HEK293 (cell line): ENCODE measurements around the gene DNMT1.

Experiments
- BCL11B ChIP-seq: fragments of 450-650 bp; formaldehyde crosslinking; IDR thresholded peaks from 2 replicates; pipeline ENCODE4 v1.5.1; 2016; ENCODE audit warnings: low read depth, missing biosample characterization, missing genetic modification characterization
- GLI4 ChIP-seq: fragments of 450-650 bp; formaldehyde crosslinking; IDR thresholded peaks from 2 replicates; pipeline ENCODE4 v1.5.1; 2016; ENCODE audit warnings: missing biosample characterization, missing genetic modification characterization
- HOXA7 ChIP-seq: sonication (generic); formaldehyde crosslinking; IDR thresholded peaks from 2 replicates; pipeline ENCODE4 v1.8.1; 2022; ENCODE audit warnings: missing genetic modification reagents, borderline replicate concordance
- KLF10 ChIP-seq: fragments of 450-650 bp; IDR thresholded peaks from 2 replicates; pipeline ENCODE4 v1.5.1; 2018; ENCODE audit warnings: missing biosample characterization, mild to moderate bottlenecking, missing genetic modification characterization
- KLF16 ChIP-seq: fragments of 450-650 bp; formaldehyde crosslinking; IDR thresholded peaks from 2 replicates; pipeline ENCODE4 v1.5.1; 2017; ENCODE audit warnings: missing biosample characterization, missing genetic modification characterization
- KLF7 ChIP-seq: fragments of 450-650 bp; formaldehyde crosslinking; IDR thresholded peaks from 2 replicates; pipeline ENCODE4 v1.5.1; 2016; ENCODE audit warnings: missing biosample characterization, missing genetic modification characterization, borderline replicate concordance
- MZF1 ChIP-seq: fragments of 450-650 bp; formaldehyde crosslinking; IDR thresholded peaks from 2 replicates; pipeline ENCODE4 v1.5.1; 2017; ENCODE audit warnings: missing biosample characterization, missing genetic modification characterization, borderline replicate concordance
- TCF7L2 ChIP-seq: IDR thresholded peaks from 2 replicates; pipeline ENCODE4 v1.6.1; 2011; ENCODE audit warnings: low read depth, mild to moderate bottlenecking, inconsistent platforms, low read length, moderate library complexity, borderline replicate concordance
- WT1 ChIP-seq: fragments of 450-650 bp; formaldehyde crosslinking; IDR thresholded peaks from 2 replicates; pipeline ENCODE4 v1.5.1; 2016; ENCODE audit warnings: missing biosample characterization, missing genetic modification characterization
- ZBTB10 ChIP-seq: fragments of 450-650 bp; formaldehyde crosslinking; IDR thresholded peaks from 2 replicates; pipeline ENCODE4 v1.5.1; 2016; ENCODE audit warnings: missing biosample characterization, missing genetic modification characterization
- ZFHX2 ChIP-seq: fragments of 450-650 bp; formaldehyde crosslinking; conservative IDR thresholded peaks from 2 replicates; pipeline ENCODE4 v1.5.1; 2016; ENCODE audit warnings: missing biosample characterization, missing genetic modification characterization
- ZFP3 ChIP-seq: fragments of 450-650 bp; formaldehyde crosslinking; IDR thresholded peaks from 2 replicates; pipeline ENCODE4 v1.5.1; 2016; ENCODE audit warnings: low read depth, missing biosample characterization, missing genetic modification characterization
- ZFP37 ChIP-seq: fragments of 450-650 bp; formaldehyde crosslinking; IDR thresholded peaks from 2 replicates; pipeline ENCODE4 v1.5.1; 2016; ENCODE audit warnings: missing biosample characterization, missing genetic modification characterization
- ZNF112 ChIP-seq: fragments of 450-650 bp; formaldehyde crosslinking; IDR thresholded peaks from 2 replicates; pipeline ENCODE4 v1.5.0; 2017; ENCODE audit warnings: missing biosample characterization, missing genetic modification characterization
- ZNF114 ChIP-seq: fragments of 450-650 bp; formaldehyde crosslinking; IDR thresholded peaks from 2 replicates; pipeline ENCODE4 v1.5.0; 2017; ENCODE audit warnings: missing biosample characterization, missing genetic modification characterization
- ZNF138 ChIP-seq: fragments of 450-650 bp; formaldehyde crosslinking; IDR thresholded peaks from 2 replicates; pipeline ENCODE4 v1.5.1; 2016; ENCODE audit warnings: missing biosample characterization, missing genetic modification characterization, borderline replicate concordance
- ZNF148 ChIP-seq: fragments of 450-650 bp; formaldehyde crosslinking; IDR thresholded peaks from 2 replicates; pipeline ENCODE4 v1.5.0; 2017; ENCODE audit warnings: missing biosample characterization, missing genetic modification characterization, borderline replicate concordance
- ZNF211 ChIP-seq: fragments of 450-650 bp; formaldehyde crosslinking; IDR thresholded peaks from 2 replicates; pipeline ENCODE4 v1.5.1; 2016; ENCODE audit warnings: low read depth, missing biosample characterization, missing genetic modification characterization
- ZNF223 ChIP-seq: fragments of 450-650 bp; formaldehyde crosslinking; IDR thresholded peaks from 2 replicates; pipeline ENCODE4 v1.5.1; 2016; ENCODE audit warnings: missing biosample characterization, missing genetic modification characterization
- ZNF23 ChIP-seq: fragments of 450-650 bp; formaldehyde crosslinking; IDR thresholded peaks from 2 replicates; pipeline ENCODE4 v1.5.1; 2016; ENCODE audit warnings: missing biosample characterization, missing genetic modification characterization, borderline replicate concordance
- ZNF239 ChIP-seq: fragments of 450-650 bp; formaldehyde crosslinking; IDR thresholded peaks from 2 replicates; pipeline ENCODE4 v1.5.1; 2016; ENCODE audit warnings: missing biosample characterization, missing genetic modification characterization
- ZNF274 ChIP-seq, 2 experiments: fragments of 200-500 bp in 1 of 2; fragments of 450-650 bp in 1 of 2; sonication (Bioruptor generic) in 1 of 2; formaldehyde crosslinking in 1 of 2; IDR thresholded peaks; 2 replicates each; pipeline versions ENCODE4 v1.5.1 to v1.6.1; 2014 to 2016; ENCODE audit warnings: borderline replicate concordance in 1 of 2, inconsistent platforms in 1 of 2, low read length in 1 of 2, missing biosample characterization in 1 of 2, missing genetic modification characterization in 1 of 2
- ZNF341 ChIP-seq: fragments of 450-650 bp; formaldehyde crosslinking; IDR thresholded peaks from 2 replicates; pipeline ENCODE4; 2016; ENCODE audit warnings: low read depth, missing biosample characterization, missing genetic modification characterization
- ZNF394 ChIP-seq: fragments of 450-650 bp; formaldehyde crosslinking; IDR thresholded peaks from 2 replicates; pipeline ENCODE4 v1.5.1; 2016; ENCODE audit warnings: missing biosample characterization, missing genetic modification characterization, mild to moderate bottlenecking, moderate library complexity, borderline replicate concordance
- ZNF513 ChIP-seq: fragments of 450-650 bp; IDR thresholded peaks from 2 replicates; pipeline ENCODE4 v1.5.1; 2018; ENCODE audit warnings: missing biosample characterization, missing genetic modification characterization
- ZNF544 ChIP-seq: fragments of 450-650 bp; formaldehyde crosslinking; IDR thresholded peaks from 2 replicates; pipeline ENCODE4 v1.5.0; 2017; ENCODE audit warnings: missing biosample characterization, missing genetic modification characterization
- ZNF629 ChIP-seq: fragments of 450-650 bp; formaldehyde crosslinking; IDR thresholded peaks from 2 replicates; pipeline ENCODE4 v1.5.1; 2017; ENCODE audit warnings: missing biosample characterization, missing genetic modification characterization
- ZNF777 ChIP-seq: fragments of 450-650 bp; formaldehyde crosslinking; IDR thresholded peaks from 2 replicates; pipeline ENCODE4 v1.5.1; 2017; ENCODE audit warnings: missing biosample characterization, missing genetic modification characterization, borderline replicate concordance
- ZNF791 ChIP-seq: fragments of 450-650 bp; formaldehyde crosslinking; IDR thresholded peaks from 2 replicates; pipeline ENCODE4 v1.5.1; 2016; ENCODE audit warnings: missing biosample characterization, missing genetic modification characterization
- TF ChIP-seq, protein P1 (sequence below): fragments of 450-650 bp; formaldehyde crosslinking; IDR thresholded peaks from 2 replicates; pipeline ENCODE4 v1.5.1; 2016; ENCODE audit warnings: missing biosample characterization, missing genetic modification characterization, borderline replicate concordance

DNMT1 gene

GRCh38 chr19:10112895-10113591 is 81.7 kb downstream of the DNMT1 start (continued):
- TF ChIP-seq GLI4 (tag by site-specific recombination) (0 out of 2 replicates have a peak, but pooled peaks have one; percentile 44), KLF10 (tag by site-specific recombination) (no peak), ZNF211 (tag by site-specific recombination) (no peak), ZNF274 (IDR thresholded peaks at IDR 0.05; ENCODE audit: low read length) (no peak), ZNF274 (tag by site-specific recombination; IDR thresholded peaks at IDR 0.05; ENCODE audit: borderline replicate concordance) (no peak), ZNF513 (tag by site-specific recombination) (no peak), ZNF223 (tag by site-specific recombination) (no peak), ZFP3 (tag by site-specific recombination) (no peak), ZNF777 (no peak), ZNF544 (tag by site-specific recombination) (no peak), KLF7 (tag by site-specific recombination) (0 out of 2 replicates have a peak, but pooled peaks have one; percentile 20), ZFHX2 (tag by site-specific recombination) (no peak), ZFP37 (tag by site-specific recombination) (peak; percentile 53), ZNF629 (tag by site-specific recombination) (peak; percentile 19; the same call in 1 of the 2 replicates), ZNF341 (tag by site-specific recombination) (no peak), ZNF239 (tag by site-specific recombination) (no peak), ZBTB10 (tag by site-specific recombination) (peak; percentile 62; the same call in 1 of the 2 replicates), ZNF791 (tag by site-specific recombination) (no peak), WT1 (tag by site-specific recombination) (no peak), KLF16 (tag by site-specific recombination) (0 out of 2 replicates have a peak, but pooled peaks have one; percentile 13), TCF7L2 (no peak), ZNF394 (tag by site-specific recombination) (peak; percentile 38; the same call in 1 of the 2 replicates), BCL11B (tag by site-specific recombination) (0 out of 2 replicates have a peak, but pooled peaks have one; percentile 26), ZNF114 (tag by site-specific recombination) (no peak), ZNF148 (tag by site-specific recombination) (no peak), HOXA7 (CRISPR knock-in tag) (no peak), ZNF23 (no peak), ZNF138 (tag by site-specific recombination) (no peak), MZF1 (no peak), ZNF112 (tag by site-specific recombination) (no peak)
- TF ChIP-seq, protein P1, sequence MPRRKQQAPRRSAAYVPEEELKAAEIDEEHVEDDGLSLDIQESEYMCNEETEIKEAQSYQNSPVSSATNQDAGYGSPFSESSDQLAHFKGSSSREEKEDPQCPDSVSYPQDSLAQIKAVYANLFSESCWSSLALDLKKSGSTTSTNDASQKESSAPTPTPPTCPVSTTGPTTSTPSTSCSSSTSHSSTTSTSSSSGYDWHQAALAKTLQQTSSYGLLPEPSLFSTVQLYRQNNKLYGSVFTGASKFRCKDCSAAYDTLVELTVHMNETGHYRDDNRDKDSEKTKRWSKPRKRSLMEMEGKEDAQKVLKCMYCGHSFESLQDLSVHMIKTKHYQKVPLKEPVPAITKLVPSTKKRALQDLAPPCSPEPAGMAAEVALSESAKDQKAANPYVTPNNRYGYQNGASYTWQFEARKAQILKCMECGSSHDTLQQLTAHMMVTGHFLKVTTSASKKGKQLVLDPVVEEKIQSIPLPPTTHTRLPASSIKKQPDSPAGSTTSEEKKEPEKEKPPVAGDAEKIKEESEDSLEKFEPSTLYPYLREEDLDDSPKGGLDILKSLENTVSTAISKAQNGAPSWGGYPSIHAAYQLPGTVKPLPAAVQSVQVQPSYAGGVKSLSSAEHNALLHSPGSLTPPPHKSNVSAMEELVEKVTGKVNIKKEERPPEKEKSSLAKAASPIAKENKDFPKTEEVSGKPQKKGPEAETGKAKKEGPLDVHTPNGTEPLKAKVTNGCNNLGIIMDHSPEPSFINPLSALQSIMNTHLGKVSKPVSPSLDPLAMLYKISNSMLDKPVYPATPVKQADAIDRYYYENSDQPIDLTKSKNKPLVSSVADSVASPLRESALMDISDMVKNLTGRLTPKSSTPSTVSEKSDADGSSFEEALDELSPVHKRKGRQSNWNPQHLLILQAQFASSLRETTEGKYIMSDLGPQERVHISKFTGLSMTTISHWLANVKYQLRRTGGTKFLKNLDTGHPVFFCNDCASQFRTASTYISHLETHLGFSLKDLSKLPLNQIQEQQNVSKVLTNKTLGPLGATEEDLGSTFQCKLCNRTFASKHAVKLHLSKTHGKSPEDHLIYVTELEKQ (tag by site-specific recombination): no peak
